NK-92 (cell line): Measurements from ENCODE around the gene NELL1.

Experiments used
- DNase-seq: peaks from one replicate; lab custom pipeline; 2025; ENCODE audit not compliant: unreplicated experiment; lab: John Stamatoyannopoulos, UW

The NELL1 gene

DNA sequence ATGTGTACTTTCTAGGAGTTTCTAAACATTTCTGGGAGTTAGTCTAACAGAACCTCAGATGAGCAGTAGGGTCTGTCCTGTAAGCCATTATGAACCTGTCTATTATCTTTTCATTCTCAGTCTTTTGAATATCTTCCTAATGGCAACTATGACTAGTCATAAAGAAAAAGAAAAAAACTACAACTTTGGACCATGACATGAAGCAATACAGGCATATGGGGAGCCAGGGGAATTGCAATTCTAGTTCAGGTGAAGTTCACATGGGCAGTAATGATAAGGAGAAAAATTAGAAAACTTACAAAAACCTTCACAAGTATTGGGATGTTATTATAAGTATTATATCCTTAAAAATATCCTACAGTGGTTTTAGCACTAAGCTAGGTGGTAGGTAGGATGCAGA lies 874.5 kb downstream of the NELL1 start:
- DNase-seq, result no peak

DNA sequence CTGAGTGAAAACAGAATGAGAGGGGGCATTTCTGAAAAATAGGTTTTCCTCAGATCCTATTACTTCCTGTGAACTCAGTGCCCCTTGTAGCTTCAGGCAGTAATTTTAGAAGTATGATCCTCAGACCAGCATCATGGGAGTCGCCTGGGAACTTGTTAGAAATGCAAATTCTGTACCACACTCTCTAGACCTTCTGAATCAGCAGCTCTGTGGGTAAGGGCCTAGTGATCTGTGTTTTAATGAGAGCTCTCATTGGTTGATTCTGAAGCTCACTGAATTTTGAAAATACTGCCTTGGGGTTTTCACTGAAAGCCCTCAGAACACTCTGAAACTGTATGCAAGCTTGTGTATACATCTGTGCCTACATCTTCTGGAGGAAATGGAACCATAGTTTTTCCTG lies 876.3 kb downstream of the NELL1 start:
- DNase-seq, result no peak

DNA sequence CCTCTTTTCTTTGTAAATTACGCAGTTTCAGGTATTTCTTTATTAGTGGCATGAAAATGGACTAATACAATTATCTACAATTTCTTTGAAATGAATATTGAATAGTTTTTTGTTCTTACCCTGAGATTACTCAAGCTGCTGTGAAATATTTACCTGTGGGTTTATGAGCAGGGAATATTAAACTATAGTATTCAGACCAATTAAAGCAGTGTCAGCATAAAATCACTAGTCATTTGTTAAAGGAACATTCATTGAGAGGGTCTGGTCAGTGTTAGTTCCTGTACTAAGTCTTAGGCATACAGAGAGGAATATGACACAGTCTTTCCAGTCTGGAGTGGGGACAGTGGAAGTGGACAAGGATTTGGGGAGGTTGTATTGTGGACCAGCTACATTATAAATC lies 877.3 kb downstream of the NELL1 start:
- no peak for DNase-seq

DNA sequence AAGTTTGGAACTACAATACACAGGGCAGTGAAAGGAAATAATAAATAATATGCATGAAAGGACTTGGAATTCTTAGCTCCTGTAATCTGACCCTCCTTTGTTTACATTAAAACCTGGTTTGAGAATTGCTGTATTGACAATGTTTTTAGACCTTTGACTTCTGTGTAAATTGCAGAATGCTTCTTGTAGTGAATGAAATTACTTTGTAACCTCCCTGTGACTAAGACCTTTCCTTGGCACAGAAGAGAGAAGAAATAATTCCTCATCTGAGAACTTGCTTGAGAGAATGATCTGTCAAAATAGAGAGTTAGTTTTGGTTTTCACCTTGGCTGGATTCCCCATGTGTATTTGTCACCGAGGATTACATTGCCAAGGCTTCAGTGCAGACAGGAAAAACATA lies 883.5 kb downstream of the NELL1 start:
- DNase-seq, result no peak

DNA sequence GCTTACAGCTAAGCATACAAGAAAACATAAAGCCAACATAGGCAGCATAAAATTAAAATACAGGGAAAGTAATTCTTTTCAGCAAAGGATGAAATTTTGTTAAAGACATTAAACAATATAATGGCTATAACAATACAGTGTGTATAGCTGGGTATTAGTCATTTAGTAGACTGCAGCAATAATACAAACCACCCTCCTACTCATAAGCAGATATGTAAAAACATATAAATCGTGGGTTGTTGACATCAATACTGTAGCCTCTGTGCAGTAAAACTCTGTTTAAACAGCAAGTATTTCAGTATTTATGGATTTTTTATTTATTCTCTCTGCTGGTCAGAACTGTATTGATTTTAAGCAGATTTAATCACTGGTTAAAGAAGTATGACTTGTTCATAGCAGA lies 884.4 kb downstream of the NELL1 start:
- DNase-seq, result no peak

DNA sequence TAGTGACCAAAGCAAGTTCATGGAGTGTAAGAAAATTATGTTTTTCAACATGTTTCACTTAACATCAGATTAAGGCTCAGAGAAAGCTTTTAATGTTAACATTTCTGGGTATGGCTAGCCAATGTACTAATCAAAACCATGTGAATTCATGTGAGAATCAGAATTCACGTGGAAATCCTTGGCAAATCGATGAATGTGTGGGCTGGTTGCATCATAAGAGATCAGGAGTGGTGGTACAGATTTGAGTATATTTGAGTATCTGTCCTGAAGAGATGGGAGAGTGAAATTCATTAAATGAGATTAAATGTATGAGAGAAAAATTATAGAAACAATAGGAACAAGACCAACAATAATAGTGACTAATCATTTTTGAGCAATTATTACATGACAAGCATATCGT lies 884.9 kb downstream of the NELL1 start:
- DNase-seq, result no peak

DNA sequence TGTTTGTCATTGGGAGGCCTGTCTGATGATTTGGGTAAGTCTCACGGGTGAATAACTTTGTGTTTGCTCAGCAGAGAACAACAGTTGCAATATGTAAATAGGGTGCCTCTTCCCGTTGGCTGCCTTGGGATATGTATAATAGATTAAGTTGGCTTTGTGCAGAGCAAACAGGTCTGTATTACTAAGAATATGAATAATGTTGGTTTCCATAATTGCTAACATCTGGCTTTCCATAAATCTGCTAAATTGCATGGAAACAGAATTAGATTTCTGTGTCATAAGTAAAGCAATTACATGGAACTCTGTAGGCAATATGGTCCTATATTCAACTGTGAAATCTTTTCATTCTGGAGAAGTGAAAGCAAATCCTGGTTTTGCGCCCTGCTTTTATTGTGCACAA lies 887.5 kb downstream of the NELL1 start:
- DNase-seq, result no peak

DNA sequence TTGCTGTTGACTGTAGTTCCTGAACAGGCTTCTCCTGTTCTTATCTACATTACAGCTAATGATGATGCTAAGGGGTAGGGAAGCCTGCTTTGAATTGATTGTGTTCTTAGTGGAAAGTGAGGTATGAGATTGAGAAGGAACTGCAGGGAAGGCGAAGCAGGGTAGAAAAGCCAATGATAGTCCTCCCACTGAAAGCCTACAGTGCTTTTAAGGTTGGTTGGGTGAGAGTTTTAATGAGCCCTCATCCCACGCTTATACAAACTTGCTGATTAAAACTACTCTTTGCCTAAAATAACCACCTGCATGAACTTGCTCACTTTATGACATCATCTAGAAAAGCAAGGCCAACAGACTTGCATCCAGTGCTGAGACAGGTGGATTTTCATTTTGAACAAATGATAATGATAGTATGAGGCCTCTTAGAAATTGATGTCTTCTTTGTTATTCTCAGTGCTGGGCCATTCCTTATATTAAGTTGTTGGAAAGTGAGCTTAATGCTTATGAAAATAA lies 891.1 kb downstream of the NELL1 start:
- no peak for DNase-seq

DNA sequence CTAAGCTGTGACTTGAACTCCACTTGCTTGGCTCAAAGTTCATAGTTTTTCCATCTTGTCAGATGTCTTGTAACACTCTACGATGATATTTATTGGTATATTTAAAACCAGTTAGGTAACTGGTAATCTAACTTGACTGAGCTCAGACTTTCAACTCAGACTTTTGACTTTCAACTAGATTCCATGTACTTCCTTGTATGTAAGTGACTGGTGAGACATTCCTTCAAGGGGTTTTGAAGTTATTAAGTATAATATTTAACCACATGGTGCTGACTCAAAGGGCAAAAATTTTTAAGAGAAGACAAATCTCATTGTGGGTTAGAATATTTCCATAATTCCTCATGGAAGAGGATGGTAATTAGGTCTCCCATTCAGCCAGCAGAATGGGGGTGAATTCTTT lies 892.2 kb downstream of the NELL1 start:
- no peak for DNase-seq

DNA sequence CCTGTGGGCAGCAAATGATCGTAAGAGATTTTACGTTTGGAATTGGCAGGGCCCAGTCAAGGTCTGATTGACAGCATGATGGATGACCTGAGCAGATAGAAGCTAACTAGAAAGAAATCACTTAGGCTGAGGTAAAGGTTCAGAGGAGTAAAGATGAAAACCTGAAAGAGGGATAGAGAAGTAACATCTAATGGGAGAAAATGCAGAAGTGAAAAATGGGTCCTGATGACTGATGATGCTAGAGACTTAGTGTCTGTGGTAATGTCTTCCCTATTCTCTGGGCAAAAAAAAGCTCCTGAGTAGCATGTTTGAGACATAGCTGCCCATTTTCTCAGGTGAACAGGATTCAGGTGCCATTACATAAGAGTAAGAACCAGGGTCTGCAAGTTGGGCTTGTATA lies 894.7 kb downstream of the NELL1 start:
- DNase-seq, result no peak

DNA sequence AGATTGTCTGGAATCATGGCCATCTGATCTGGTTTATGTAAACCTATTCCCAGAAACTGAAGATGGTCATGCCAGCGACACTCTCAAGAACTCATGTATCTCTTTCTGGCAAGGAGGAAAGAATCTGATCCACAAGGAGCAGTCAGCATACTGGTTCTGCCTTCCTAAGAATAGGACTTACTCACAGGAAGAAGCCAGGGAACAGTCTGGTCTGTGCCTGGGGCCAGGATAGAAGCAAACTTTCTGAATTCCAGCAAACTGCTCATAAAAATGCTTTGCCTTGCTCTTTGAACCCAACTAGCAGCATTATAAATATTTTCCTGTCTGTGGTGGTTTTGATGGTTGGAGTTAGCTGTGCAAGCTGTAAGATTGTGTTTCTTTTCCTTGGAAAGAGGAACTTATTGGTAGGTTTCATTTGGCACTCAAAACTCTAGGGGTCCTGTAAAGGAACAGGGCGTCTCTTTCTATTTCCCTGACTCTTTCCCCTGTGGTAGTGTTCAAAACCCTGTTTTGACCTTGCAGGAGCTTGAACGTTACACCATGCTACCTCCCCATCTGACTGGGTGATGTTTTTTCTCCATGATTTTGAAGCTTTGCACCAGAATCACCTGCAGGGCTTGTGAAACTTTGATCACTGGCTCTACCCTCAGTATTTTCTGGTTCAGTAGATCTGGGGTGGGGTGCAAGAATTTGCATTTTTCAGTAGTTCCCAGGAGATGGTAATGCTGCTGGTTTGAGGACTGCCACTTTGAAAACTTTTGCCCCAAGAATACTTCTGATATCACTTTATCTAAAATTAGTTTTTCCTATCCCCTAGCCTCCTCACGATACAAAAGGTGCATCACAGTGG lies 895.7 kb downstream of the NELL1 start:
- DNase-seq, result no peak

DNA sequence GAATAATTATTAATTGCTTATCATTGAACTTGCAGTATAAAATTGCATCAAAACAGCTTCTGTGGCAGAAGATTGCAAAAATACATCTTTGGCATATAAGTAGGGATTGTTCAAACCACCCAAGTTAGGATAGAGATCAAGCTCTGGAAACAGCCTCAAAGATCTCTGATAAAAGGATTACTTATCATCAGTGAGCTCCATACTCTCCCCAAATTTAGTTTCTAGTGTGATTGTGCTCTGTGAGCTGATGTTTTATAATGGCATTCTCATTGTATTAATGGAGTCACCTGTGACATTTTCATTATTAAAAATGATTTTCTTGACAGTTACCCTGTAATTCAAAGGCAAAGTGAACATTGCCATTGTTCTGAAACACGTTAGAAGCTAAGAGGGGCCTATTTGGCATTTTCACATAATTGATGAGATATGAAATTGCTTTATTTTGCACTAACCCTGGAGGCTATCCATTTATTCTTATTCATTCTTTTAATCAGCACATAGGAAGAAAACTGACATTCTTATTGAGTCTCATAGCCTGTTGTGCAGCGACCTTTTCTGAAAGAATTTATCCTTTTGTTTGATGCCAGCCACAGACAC lies 897.2 kb downstream of the NELL1 start:
- no peak for DNase-seq

DNA sequence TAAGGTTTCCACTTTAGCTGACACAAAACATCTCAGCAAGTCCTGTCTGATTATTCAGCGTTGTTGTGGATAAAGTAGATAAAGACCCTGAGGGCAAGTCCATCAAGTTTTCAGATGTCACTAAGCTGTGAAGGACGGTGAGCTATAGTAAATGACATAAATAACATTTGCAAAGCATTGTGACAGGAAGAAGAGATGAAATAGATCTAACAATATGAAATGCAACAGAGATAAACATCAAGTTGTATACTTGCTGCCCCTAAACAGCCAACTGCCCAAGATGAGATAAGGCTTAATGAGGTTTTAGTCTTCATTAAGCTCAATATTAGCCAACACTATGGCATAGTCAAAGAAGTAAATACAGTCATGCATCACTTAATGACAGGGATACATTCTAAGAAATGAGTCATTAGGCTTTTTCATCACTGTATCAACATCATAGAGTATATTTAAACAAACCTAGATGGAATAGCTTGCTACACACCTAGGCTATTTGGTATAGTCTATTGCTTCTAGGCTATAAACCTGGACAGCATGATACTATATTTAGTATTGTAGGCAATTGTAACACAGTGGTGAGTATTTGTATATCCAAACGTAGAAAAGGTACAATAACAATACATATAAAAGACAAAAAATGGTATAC lies 898.4 kb downstream of the NELL1 start:
- DNase-seq, result no peak

DNA sequence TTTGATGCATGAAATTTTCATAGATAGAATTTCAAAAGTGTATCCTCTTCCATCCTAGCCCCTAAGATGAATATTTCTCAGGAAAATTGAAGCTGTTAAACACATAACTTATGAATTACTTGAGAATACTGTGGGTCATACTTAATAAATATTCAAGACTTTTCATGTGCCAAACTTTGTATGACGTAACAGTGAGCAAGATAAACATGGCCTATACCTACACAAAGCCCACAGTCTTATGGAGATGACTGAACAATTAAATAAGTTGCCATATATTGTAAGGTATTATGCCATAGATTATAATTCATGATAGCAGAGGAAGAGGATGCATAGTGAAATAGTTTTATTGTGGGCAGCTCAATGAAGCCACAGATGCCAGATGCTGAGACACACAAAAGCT lies 902.8 kb downstream of the NELL1 start:
- no peak for DNase-seq

DNA sequence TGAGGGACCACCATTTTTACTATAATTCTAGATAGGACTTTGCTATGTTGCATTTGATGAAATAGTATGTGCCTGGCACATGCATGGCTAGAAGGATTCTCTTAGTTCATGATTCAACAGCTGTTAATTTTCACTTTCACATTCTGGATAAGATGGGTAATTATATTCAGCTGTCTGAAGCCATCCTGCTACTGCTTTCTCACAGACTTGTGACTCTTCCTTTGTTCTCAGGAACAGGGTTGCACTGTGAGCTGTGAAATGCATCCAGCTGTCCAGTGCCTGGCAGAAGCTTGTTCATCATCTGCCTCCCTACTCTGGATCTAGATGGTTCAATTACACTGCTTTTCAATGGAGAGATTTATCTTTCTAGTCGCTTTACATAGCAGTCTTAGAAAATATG lies 913.4 kb downstream of the NELL1 start:
- no peak for DNase-seq

DNA sequence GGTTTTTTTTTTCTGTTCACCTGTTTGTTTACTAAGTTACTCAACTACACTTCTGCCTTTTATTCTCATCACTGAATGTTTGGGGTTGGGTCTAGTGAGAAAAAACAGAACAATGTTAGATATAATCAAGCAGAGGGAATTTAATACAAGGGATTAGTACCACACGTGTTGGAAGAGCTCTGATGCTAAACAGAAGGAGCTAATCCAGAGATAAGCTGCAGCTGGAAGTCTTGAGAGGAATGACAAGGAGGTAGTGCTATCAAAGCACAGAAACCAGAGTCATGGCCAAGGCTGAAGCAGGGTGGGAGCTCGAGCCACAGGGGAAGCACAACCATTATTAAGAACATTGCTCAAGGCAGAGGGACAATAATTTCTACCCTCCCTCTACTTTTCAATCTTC lies 919.4 kb downstream of the NELL1 start:
- no peak for DNase-seq

DNA sequence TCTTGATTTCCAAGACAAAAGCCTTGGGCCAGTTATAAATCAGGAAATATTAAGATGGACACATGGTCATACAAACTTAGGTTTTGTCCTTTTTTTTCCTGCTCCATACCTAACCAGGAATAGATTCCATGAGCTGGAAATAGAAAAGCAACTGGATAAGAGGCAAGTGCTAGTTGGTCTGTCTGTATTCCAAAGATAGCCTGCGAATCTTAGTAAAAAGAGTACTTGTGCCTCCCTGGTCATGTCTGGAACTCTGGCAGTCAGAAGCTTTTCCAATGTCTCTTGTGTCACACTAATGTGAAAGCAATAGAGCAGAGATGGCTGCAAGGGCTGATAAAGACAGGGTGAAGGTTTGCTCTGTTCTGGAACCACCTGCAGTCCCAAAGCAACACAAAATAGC lies 933.3 kb downstream of the NELL1 start:
- no peak for DNase-seq

DNA sequence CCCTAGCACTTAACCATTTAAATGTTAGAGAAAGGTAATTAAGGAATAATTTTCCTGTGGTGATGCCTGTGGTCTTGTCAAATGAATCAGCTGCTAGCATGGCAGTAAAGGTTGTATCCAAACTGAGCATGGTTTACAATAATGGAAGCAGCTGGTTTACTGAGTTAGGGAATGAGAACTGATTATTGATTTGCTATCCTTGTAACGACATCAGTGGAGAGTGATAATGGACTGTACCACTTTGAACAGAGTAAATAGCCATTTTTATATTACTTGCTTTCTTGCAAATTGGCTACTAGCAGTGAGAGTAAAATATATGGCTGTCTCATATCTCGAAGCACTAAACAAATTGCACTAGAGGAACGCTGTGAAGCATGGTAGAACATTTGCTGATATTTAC lies 934.5 kb downstream of the NELL1 start:
- no peak for DNase-seq

DNA sequence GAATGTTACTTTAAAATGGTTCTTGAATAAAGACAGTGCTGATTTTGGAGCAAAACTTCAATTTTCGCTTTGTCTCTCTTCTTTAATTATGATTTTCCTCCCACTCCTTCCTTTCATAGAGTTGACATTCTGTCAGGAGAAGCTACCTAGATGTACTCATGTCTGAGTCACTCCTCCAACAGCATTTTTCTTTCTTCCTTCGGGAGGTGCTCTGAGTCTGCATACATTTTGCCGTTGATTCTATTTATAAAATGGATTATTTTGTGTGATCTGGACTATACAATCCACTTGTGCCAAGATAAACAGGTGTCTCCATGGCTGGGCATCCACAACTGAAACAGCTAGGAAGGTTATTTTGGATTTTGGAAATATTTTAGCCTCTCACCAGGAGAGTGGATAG lies 935.2 kb downstream of the NELL1 start:
- no peak for DNase-seq

DNA sequence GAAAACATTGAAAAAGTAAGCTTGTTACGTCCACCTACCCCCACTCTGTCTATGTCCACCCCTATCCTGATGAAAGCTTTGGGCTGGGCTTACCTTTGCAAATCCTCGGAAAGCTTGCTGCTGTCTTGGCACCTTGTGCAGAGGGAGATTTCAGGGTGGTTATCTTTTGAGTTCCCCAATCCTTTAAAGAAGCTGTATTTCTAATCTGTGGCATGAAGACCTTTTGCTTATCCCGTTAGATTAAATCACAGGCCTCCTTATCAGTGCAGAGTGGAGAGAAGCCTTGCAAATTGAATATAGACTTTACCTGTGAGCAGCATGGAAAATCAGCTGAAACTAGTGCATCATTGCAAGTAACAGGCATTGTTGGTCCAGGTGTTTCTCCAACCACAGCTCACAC lies 942.9 kb downstream of the NELL1 start:
- no peak for DNase-seq

DNA sequence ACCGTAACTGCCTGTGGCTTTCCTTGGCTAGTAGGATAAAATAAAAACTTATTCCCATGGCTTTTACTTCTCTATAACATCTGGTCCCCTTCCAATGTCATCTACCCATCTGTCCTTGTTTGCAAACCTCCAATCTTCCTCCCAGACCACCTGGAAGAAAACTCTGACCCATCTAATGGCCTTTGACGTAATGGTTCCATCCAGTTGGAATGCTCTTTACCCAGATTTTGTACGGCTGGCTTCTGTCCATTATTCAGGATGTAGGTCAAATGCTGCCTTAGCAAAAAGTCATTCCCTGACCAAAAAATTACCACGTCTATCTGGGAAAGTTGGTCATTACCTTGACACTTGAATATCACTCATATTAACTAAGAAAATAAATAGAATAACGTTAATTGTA lies 945.6 kb downstream of the NELL1 start:
- DNase-seq, result no peak

DNA sequence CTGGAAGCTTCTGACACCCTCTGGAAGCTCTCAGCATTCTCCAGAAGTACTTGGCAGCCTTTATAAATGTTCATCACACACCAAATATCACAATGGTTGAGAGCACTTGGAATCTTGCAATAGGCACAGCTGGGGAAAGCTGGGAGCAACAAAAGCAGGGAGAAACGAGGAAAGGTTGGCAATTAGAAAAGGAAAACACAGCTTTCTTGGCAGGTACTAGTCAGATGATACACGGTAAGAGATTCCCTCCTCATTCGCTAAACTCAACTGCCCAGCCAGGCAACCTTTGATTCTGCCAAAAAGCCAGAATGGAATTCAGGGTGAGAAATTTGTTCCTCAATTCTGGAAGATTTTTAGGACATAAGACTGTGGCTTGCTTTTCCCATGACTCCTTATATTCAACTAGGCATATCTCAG lies 946.6 kb downstream of the NELL1 start:
- DNase-seq, result no peak
